Kasumi-1 (cell line): ENCODE measurements around the gene RNF225.

ENCODE experiments used
- DNase-seq, 2 experiments: peaks; one replicate each; lab custom pipeline; 2025; lab: John Stamatoyannopoulos, UW

The RNF225 gene

DNA sequence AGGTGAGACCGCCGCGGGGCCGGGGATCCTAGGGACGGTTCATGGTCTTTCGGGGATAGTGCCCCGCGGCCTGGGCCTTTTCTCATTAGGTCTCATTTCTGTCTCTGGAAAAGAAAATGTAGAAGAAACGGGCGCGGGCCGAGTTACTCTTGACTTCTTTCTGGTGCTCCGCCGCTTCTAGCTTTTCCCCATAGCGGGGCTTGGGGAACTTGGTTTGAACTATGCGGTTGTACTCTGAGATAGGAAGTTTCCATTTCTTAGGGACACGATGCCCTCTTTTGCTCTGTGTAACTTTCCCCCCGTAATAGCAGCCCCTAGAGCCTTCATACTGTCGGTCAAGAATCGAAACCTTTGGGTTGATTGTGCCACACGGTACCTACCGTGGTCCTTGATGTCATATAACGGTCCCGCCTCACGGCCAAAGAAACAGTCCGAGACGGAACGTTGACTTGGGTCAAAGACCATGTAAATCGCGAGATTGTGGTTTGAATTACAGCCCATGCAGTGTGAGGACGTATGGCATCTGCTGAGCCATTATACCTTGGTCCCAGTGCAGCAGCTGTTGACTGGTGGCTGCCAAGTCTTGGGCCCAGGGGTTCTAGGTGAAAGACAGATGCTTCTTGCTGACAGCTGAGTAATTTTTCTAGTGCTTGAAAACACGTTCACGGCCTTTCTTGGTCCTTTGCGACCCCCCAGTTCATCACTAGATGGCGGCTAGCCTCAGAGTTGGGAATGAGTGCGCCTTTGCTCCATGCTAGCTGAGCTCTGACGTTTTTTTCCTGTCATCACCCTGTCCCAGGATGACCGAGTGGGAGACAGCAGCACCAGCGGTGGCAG lies 7.9 kb upstream of the RNF225 start:
- peak in 1 of 2 experiments; percentile 6 for DNase-seq

GRCh38 chr19:58388175-58388526 lies 7.3 kb upstream of the RNF225 start:
- no peak for DNase-seq

DNA sequence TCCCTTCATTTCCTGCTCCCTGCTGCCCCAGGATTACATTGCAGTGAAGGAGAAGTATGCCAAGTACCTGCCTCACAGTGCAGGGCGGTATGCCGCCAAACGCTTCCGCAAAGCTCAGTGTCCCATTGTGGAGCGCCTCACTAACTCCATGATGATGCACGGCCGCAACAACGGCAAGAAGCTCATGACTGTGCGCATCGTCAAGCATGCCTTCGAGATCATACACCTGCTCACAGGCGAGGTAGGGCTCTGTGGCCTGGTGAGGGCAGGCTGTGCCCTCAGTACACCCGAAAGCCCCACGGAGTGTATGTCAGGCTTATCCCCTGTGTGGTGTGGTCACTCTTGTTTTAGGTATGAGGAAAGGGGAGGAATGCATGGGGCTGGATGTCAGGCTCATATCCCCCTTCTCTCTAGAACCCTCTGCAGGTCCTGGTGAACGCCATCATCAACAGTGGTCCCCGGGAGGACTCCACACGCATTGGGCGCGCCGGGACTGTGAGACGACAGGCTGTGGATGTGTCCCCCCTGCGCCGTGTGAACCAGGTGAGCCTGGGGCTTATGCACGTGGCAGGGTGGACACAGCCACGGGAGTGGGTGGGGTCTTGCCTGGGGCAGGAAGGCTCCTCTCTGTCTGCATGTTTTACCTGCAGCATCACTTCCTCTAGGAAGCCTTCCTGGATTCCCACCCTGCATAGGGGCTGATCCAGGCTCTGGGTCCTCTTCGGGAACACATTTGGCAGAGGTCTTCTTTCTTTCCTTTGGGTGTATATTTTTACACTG lies 2.3 kb upstream of the RNF225 start:
- no peak for DNase-seq

DNA sequence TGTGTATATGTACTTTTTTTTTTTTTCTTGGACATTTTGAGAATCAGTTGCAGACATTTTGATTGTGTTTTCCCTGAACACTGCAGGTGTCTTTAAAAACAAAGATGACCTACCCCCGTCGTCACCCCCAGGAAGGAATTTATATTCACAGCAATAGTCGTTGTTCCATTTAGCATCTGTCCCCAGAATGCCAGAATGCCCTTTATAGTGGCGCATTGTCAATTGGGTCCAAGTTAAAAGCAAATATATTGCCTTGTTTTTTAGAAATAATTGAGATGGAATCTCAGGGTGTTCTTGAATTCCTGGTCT lies 1.8 kb upstream of the RNF225 start:
- DNase-seq: no peak

GRCh38 chr19:58394821-58395219 lies 636 bp upstream of the RNF225 start:
- DNase-seq: no peak

DNA sequence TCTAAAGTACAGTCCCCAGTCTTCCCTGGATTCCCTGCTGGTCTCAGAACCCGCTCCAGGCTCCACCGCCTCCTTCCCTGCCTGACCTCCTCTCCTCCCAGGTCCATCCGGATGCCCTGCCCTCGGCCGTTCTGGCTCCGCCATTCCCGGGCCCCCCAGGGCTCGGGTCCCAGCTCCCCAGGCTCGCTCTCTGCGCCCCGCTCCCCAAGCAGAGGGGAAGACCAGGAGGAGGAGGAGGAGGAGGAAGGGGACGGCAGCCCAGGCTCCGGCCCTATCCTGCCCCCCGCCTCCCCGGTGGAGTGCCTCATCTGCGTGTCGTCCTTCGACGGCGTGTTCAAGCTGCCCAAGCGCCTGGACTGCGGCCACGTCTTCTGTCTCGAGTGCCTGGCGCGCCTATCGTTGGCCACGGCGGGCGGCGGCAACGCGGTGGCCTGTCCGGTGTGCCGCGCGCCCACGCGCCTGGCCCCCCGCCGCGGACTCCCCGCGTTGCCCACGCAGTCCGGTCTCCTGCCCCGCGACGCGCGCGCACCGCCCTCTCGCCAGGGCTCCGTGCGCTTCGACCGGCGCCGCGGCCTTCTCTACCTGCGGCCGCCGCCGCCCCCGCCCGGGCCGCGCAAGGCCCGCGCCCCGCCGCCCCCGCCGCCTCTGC lies 647 bp downstream of the RNF225 start:
- no peak for DNase-seq

- no peak for DNase-seq
Measured at GRCh38 chr19:58396691-58397532, 1.5 kb downstream of the RNF225 start.

DNA sequence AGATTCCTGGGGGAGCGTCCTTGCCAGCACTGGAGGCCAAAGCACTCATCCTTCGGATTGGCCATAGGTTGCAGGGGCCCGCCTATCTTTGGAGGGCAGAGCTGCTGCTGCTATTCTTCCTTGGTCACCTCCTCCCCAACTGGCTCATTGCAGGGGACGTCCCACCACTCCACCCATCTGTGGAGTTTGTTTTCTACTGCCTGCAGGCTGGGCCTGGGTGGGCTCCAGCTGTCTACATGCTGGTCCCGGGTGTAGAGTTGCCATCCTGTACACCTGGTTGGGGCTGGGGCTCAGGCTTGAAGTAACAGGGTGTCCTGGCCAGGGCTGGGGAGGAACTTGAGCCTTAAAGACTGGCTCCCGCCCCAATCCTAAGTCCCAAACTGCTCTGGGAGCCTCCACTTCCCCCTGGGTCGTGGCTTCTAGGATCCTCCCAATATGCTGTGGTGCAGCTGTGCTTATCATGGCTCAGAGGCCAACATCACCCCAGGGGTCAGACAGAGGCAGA lies 2.1 kb downstream of the RNF225 start:
- no peak for DNase-seq

DNA sequence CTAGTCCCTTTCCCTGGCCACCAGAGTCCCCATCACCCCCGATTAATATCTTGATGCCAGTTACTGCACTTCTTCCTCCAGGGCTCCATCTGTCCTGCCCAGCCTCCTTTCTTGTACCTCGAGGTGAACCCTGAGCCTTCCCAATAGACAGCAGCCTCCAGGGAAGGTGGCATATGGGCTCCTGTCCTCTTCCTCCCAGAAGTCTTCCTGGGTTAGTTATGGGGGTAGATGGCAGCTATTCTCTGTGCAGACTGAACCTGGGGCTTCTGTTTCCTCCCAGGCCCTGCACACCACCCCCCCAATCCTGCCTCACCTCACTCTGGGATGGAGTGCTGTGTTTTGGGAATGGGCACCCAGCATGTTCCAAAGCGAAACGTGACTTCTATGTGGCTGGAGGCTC lies 2.6 kb downstream of the RNF225 start:
- no peak for DNase-seq

DNA sequence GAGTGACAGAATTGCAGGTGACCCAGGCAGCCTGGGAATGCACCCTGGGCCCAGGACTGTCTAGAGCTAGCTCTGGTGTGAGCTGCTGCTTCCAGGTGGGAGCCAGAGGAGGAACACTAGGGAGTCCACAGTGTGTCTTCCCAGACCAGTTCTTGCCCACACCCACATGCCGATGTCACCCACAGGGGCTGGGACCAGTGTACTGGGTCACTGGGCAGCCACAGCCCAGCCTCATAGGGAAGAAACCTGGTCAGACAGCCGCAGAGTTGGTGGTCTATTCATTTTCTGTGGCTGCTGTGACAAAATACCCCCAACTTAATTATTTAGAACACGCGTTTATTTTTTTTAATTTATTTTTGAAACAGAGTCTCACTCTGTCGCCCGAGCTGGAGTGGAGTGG lies 3.1 kb downstream of the RNF225 start:
- no peak for DNase-seq

DNA sequence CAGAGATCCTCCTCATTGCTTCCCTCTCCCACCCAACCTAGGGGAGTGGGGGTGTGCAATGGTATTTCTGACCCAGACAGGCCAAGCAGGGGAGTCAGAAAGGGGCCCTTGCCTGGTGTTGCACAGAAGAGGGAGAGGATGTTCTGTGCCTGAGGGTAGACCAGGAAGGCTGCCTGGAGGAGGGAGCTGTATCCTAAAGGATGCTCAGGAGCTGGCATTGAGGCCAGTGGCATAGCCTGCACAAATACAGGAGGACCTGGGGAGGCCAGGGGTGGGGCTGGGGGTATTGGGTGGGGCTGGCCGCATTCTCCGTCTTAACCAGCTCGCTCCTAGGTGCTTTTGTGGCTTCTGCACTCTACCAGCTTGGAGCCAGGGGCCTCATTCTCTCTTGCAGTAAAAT lies 4.4 kb downstream of the RNF225 start:
- DNase-seq: no peak

DNA sequence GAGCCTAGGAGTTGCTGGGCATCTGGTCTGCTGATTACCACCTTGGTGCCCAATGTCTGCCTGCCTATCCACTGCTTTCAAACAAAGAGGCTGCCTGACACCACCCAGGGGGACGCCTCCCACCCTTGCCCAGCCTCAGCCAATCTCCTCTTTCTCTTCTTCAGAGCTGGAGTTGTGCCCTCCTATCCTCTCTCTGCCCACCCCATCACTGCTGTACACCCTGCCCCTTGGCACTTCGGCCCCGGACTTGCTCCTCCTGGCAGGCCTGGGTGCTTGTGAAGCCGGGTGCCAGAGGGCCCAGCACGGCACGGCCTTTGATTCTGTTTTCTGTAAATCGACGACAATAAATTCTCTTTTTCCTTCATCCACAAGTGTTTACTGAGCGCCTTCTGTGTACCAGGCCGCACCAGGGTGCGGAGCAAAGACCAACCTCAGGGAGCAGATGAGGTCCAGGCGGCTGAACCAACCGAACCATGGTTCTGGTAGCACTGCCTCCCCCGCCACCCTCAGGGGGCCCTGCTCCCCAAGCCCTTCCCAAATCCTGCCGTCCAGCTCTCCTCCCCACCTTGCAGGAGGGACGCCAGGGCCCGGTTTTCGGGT lies 5.0 kb downstream of the RNF225 start:
- no peak for DNase-seq

DNA sequence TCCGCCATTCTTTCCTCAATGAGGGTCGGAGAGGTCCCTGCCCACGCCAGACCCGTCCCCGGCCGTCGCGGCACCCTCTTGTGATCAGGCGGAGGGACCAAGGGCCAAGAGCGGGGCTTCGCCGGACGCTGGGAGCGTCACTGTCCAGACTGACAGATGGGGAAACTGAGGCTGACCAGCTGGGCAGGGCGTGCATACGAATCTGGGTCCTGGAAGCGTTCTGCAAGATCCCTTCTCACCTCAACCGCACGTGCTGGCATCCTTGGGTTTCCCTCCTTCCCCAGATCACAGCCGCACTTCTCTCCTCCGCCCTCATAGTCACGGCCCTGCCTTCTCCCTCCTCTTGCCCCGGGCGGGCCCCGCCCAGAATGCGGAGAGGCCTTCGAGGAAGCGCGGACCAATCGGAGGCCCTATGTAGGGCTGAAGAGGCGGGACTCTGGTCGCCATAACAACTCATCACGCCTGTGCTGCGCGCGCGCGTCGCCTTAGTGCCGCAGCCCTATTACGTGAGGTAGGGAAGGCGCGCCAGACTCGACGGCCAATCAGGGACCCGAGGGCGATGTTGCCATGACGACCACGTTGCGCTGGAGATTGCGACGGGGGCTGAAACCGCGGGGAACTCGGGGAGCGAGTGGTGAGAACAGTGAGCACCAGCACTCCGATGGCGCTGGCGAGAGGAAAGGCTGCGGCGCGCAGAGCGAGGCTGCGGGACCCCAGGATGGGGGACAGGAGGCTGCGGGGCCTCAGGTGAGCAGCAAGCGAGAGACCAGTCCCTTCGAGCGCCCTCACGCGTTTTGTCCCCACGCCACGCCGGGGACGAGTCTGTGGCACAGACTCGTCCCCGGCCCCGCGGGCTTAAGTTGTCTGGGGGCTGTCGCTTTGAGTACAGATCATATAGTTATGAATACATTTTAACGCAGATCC lies 5.7 kb downstream of the RNF225 start:
- peak; percentile 97 to 98 for DNase-seq

- no peak for DNase-seq
Measured at GRCh38 chr19:58401840-58402421, 6.5 kb downstream of the RNF225 start.

DNA sequence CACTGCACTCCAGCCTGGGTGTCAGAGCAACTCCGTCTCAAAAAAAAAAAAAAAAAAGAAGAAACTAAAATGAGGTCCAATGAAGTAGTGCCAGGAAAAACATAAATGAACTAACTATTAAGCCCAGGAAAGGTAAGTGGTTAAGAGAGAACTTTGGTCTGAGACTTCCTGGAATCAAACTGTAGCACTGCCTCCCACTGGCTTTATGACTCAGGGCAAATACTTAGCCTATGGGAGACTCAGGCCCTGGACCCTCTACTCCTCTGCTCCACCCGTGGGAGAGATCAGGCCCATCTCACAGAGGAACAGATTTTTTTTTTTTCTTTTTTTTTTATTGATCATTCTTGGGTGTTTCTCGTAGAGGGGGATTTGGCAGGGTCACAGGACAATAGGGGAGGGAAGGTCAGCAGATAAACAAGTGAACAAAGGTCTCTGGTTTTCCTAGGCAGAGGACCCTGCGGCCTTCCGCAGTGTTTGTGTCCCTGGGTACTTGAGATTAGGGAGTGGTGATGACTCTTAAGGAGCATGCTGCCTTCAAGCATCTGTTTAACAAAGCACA lies 8.5 kb downstream of the RNF225 start:
- peak; percentile 20 to 29 for DNase-seq

GRCh38 chr19:58406818-58407657 lies 11.6 kb downstream of the RNF225 start:
- DNase-seq: peak; percentile 1 to 28

DNA sequence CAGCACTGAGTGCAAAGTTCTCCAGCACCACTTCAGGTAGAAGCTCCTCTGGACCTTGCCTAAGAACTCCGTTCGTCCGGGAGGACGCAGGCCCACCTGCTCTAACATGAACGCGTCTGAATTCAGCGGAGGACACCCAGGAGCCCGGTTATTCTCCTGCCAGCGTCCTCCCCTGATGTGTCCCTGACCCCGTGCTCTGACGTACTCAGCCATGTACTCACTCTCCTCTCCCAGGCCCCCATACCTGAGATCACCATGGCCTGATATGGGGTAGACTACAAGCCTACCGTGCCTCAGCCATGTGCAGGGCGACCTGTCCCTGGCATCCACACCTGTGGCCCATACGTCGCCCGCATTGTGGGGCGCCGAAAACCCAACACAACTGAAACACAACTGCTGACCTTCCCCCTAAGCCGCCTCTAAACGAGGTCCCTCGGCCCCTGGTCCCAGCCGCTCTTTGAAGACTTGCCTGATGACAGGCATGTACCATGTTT lies 12.2 kb downstream of the RNF225 start:
- no peak for DNase-seq

DNA sequence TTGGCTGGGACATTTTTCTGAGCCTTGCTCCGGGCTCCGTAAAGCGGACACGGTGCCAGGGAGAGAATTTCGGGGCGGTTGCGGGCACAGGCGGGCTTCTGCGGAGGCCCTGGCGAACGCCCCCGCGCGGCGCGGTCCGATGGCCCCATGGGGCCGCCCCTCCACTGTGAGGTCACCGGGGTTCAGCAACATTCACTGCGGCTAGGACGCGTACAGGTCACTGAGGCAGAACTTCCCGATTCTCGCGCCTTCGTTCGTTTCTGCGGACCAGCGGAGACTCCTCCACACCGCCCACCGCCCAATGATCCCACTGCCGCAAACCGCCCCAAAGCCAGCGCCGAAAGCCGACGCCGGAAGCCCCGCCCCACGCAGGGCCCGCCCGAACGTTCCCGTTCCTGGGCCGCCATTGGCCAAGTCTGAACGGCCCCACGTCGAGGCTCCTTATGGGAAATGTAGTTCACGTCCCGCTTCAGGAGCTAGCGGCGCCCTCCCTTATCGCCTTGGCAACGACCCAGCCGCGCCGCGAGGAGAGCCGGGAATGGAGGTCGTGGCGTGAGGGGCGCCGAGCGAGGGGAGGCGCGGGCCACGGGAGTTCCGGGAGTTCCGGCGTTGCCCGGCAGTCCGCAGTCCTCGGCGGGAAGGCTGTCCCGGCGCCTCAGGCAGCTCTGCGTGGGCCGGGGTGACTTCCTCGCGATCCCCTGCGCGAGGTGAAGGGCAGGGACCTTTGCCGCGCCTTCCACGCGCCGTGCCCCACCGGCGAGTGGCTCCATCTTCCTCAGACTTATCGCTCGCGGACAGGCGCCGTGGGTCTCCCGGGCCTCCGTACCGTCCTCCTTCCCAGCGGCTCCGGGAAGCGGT lies 12.9 kb downstream of the RNF225 start, which contains the start of gene ZNF584:
Gene ZNF584, plus strand, starts transcription at position 498 of the 858 bp plus-strand sequence. CDS start 499 bp downstream, outside the sequence.
- DNase-seq: peak; percentile 98
